Measurements from ENCODE around the gene CCDC149.

GRCh38 chr4:24922416-24922815, 9.6 kb upstream of the CCDC149 start:
- TF ChIP-seq CTCF (conservative IDR thresholded peaks at IDR 0.05 in 1 of 2, IDR thresholded peaks at IDR 0.05 in 1 of 2; ENCODE audit: extremely low read depth in 1 of 2, insufficient read depth in 1 of 2, low read depth in 1 of 2, low read length in 2 of 2) (no peak), EZH2 (IDR thresholded peaks at IDR 0.05; ENCODE audit: borderline replicate concordance, low read length) (no peak)

All from mammary epithelial cell (primary cell).